GM18508 (cell line): ENCODE measurements around the gene RNASE11.

ENCODE experiments used
- ATAC-seq: cut with Tn5 transposase; IDR thresholded peaks from one replicate; pipeline ENCODE4 v1.9.1; 2021; ENCODE audit warnings: moderate number of reproducible peaks; ENCODE audit not compliant: insufficient read depth, unreplicated experiment

The RNASE11 gene

GRCh38 chr14:20548414-20549158 is 39.2 kb downstream of the RNASE11 start:
- ATAC-seq, result no peak

GRCh38 chr14:20546877-20547276 is 40.9 kb downstream of the RNASE11 start:
- ATAC-seq, result no peak

- no peak for ATAC-seq
These were observed 47.9 kb downstream of the RNASE11 start for GRCh38 chr14:20539906-20540305.
